Spleen (tissue), 7 donors: Measurements from ENCODE around the gene WDR62.

ENCODE experiments used
- CTCF ChIP-seq, 11 experiments: fragments of 200-600 bp in 7 of 11; fragments of 450-650 bp in 4 of 11; sonication (generic) in 4 of 11; IDR thresholded peaks in 8 of 11; conservative IDR thresholded peaks in 3 of 11; 1 replicate in 7 of 11; 2 replicates in 4 of 11; pipeline versions ENCODE4 v1.4.0 to v1.8.0; 2016 to 2021; ENCODE audit warnings: antibody characterized with exemption in 11 of 11, inconsistent platforms in 4 of 11, mild to moderate bottlenecking in 1 of 11
- POLR2A ChIP-seq, 3 donors: fragments of 450-650 bp; IDR thresholded peaks; one replicate each; pipeline ENCODE4 v1.5.1; 2017; ENCODE audit warnings: antibody characterized with exemption in 3 of 3, mild to moderate bottlenecking in 1 of 3
- POLR2AphosphoS5 ChIP-seq, 3 donors: sonication (generic); formaldehyde crosslinking; IDR thresholded peaks; one replicate each; pipeline ENCODE4 v1.5.1; 2017; ENCODE audit warnings: antibody characterized with exemption in 3 of 3
- donor health status: DM: no; HTN: no; CAD: no; lungs with moderate emphysema.
- donor health status: DM: no; HTN: no; CAD: no.
- donor health status: DM: no; HTN: no; CAD: no.

DNA sequence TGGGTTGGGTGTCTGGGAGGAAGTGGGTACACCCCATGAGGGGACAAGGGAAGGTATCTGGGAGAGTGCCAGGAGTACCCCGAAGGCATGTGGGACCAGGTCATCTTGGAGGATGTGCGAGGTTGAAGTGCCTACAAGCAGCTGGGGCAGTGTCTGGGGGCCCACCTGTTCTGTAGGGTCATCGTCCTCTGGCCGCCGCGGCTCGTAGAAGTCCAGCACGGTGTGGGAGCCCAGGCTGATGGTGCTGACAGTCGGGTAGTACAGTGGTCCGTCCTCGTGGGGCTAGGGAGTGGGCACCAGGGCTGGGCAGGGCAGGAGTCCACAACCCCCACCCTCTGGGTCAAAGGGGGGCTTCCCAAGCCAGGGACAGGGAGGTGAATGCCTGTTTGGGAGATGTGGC lies 44.3 kb upstream of the WDR62 start:
- TF ChIP-seq CTCF (IDR thresholded peaks at IDR 0.05 in 8 of 11, conservative IDR thresholded peaks at IDR 0.05 in 3 of 11) (no peak), POLR2AphosphoS5 (IDR thresholded peaks at IDR 0.05) (no peak), POLR2A (IDR thresholded peaks at IDR 0.05) (no peak)
